Body of pancreas (tissue), 4 donors: ENCODE results near the gene CD46. TPM values are rescaled to one million over a fixed set of nuclear protein-coding genes. Genes with fewer than 3 reads are reported as not detected.

Source experiments
- ATAC-seq: fragments of 150-250 bp; one replicate; pipeline ENCODE4 v1.9.1; 2016
- DNase-seq, 4 donors: peaks; one replicate each; pipeline ENCODE4 v3.0.0-alpha.2; 2019
- H3K27ac ChIP-seq, 4 donors: fragments of 200-600 bp; sonication (generic); 1 replicate in 3 of 4; 2 replicates in 1 of 4; pipeline versions ENCODE4 v1.5.1 to v1.6.1; 2016 to 2019; ENCODE audit warnings: mild to moderate bottlenecking in 1 of 4, mixed read lengths in 1 of 4, moderate library complexity in 1 of 4
- H3K27me3 ChIP-seq, 2 donors: fragments of 200-600 bp; sonication (generic); one replicate each; pipeline ENCODE4 v1.6.0; 2016; ENCODE audit warnings: mild to moderate bottlenecking in 1 of 2
- H3K36me3 ChIP-seq, 2 donors: fragments of 200-600 bp; sonication (generic); replicated peaks in 1 of 2; 2 replicates each; pipeline ENCODE4 v1.5.1; 2016; ENCODE audit warnings: low read depth in 2 of 2; ENCODE audit not compliant: insufficient read depth in 1 of 2
- H3K4me1 ChIP-seq: fragments of 200-600 bp; sonication (generic); one replicate; pipeline ENCODE4 v1.6.0; 2016
- H3K4me3 ChIP-seq, 2 donors: fragments of 200-600 bp; sonication (generic); 1 replicate in 1 of 2; 2 replicates in 1 of 2; pipeline ENCODE4 v1.5.1; 2016 to 2019
- H3K9me3 ChIP-seq, 3 donors: fragments of 200-600 bp; sonication (generic); 1 replicate in 2 of 3; 2 replicates in 1 of 3; pipeline ENCODE4 v1.5.1; 2016
- CTCF ChIP-seq, 7 experiments: fragments of 450-650 bp in 4 of 7; fragments of 200-600 bp in 3 of 7; sonication (generic) in 3 of 7; IDR thresholded peaks; one replicate each; pipeline ENCODE4 v1.5.1; 2016 to 2019; ENCODE audit warnings: antibody characterized with exemption in 7 of 7
- POLR2A ChIP-seq, 3 donors: fragments of 450-650 bp; IDR thresholded peaks; one replicate each; pipeline ENCODE4 v1.6.1; 2016; ENCODE audit warnings: antibody characterized with exemption in 3 of 3, mild to moderate bottlenecking in 2 of 3
- WGBS, 2 donors: methylation state at CpG; one replicate each; pipeline ENCODE4 v1.1.5; 2017; 5-methylcytosine and 5-hydroxymethylcytosine counted together
- intact Hi-C: fragments of 100-400 bp; cut with DNase I; formaldehyde crosslinking; loops from one replicate; pipeline ENCODE4 v1.15.1; 2023
- total RNA-seq, 2 donors: library from RNA; depleted of rRNA; stranded (reverse); fragments of >200 nt; gene quantifications; one replicate each; pipeline ENCODE4 v1.1.0, GENCODE V29; 2016

CD46 gene
- total RNA-seq, 2 donors from 2014 or later: 162 to 175 TPM

- ATAC-seq (no peak), DNase-seq (no peak)
- intact Hi-C loops: loop anchor here (5.0 kb wide), 1 partner anchor 35 kb away; no protein-coding TSS in a partner anchor
- Histone ChIP-seq H3K9me3 (no peaks in the 10 kb centered on the region), H3K4me1 (peaks cover 65% of the 10 kb centered on the region), H3K27ac (peak overlapping the region in 1 of 4 donors; percentile 12), H3K36me3 (no peaks in the 10 kb centered on the region), H3K4me3 (no peak overlapping the region), H3K27me3 (no peaks in the 10 kb centered on the region)
- WGBS, 2 donors: 96 to 97% methylated on average over 8 of the region's 8 CpGs
- TF ChIP-seq CTCF (IDR thresholded peaks at IDR 0.05): no peak
- no peak for TF ChIP-seq POLR2A (IDR thresholded peaks at IDR 0.05)
These were observed 80.9 kb downstream of the CD46 start for GRCh38 chr1:207832796-207833195.

- ATAC-seq (no peak), DNase-seq (no peak)
- Histone ChIP-seq H3K27ac (peak overlapping the region in 1 of 4 donors; percentile 12), H3K27me3 (no peaks in the 10 kb centered on the region), H3K4me3 (no peak overlapping the region), H3K36me3 (no peaks in the 10 kb centered on the region), H3K4me1 (peaks cover 65% of the 10 kb centered on the region), H3K9me3 (no peaks in the 10 kb centered on the region)
- WGBS, 2 donors: 76 to 97% methylated on average over 6 of the region's 6 CpGs
- TF ChIP-seq POLR2A (IDR thresholded peaks at IDR 0.05) (no peak), CTCF (IDR thresholded peaks at IDR 0.05) (no peak)
- intact Hi-C loops: loop anchor here (5.0 kb wide), 1 partner anchor 34 kb away; no protein-coding TSS in a partner anchor
These were observed 81.5 kb downstream of the CD46 start for GRCh38 chr1:207833381-207833780.

GRCh38 chr1:207833956-207834660, 82.3 kb downstream of the CD46 start:
- H3K36me3 ChIP-seq: no peaks in the 10 kb centered on the region
- DNase-seq: no peak
- H3K27ac ChIP-seq: peak overlapping the region in 1 of 4 donors; percentile 20
- WGBS, 2 donors: 89 to 90% methylated on average over 7 of the region's 7 CpGs
- no peak for ATAC-seq
- no peak overlapping the region for H3K4me3 ChIP-seq
- no peaks in the 10 kb centered on the region for H3K27me3 ChIP-seq
- H3K9me3 ChIP-seq: no peaks in the 10 kb centered on the region
- intact Hi-C loops: loop anchor here (5.0 kb wide), 1 partner anchor 33 kb away; no protein-coding TSS in a partner anchor
- no peak for TF ChIP-seq POLR2A (IDR thresholded peaks at IDR 0.05)
- TF ChIP-seq CTCF (IDR thresholded peaks at IDR 0.05): no peak
- H3K4me1 ChIP-seq: peaks cover 63% of the 10 kb centered on the region

- Histone ChIP-seq H3K27ac (no peak overlapping the region), H3K27me3 (no peaks in the 10 kb centered on the region), H3K4me3 (no peak overlapping the region), H3K4me1 (peaks cover 51% of the 10 kb centered on the region), H3K36me3 (no peaks in the 10 kb centered on the region), H3K9me3 (no peaks in the 10 kb centered on the region)
- no peak for ATAC-seq
- intact Hi-C loops: no loop called here
- TF ChIP-seq POLR2A (IDR thresholded peaks at IDR 0.05) (no peak), CTCF (IDR thresholded peaks at IDR 0.05) (no peak)
- DNase-seq: no peak
- WGBS, 2 donors: 87 to 95% methylated on average over 6 of the region's 6 CpGs
These were observed 84.1 kb downstream of the CD46 start for GRCh38 chr1:207835958-207836357.
